GM18870 (cell line): ENCODE measurements around the gene FERMT3.

Source experiments
- ATAC-seq: cut with Tn5 transposase; IDR thresholded peaks from one replicate; pipeline ENCODE4 v1.9.1; 2021; ENCODE audit warnings: moderate library complexity; ENCODE audit not compliant: unreplicated experiment

FERMT3 gene

GRCh38 chr11:64247729-64248531, 41.4 kb downstream of the FERMT3 start:
- ATAC-seq: no peak

- no peak for ATAC-seq
These were observed 42.1 kb downstream of the FERMT3 start for GRCh38 chr11:64248578-64248977.

- no peak for ATAC-seq
These were observed 42.5 kb downstream of the FERMT3 start for GRCh38 chr11:64249038-64249437.

- ATAC-seq: no peak
These were observed 43.3 kb downstream of the FERMT3 start for GRCh38 chr11:64249563-64250414.

- no peak for ATAC-seq
These were observed 44.0 kb downstream of the FERMT3 start for GRCh38 chr11:64250415-64251015.

- no peak for ATAC-seq
These were observed 44.7 kb downstream of the FERMT3 start, which contains the start of gene PLCB3 for GRCh38 chr11:64251016-64251752. Gene PLCB3 (plus strand): TSS chr11:64251530. CDS start chr11:64251650, 120 bp downstream.

- no peak for ATAC-seq
These were observed 45.2 kb downstream of the FERMT3 start for GRCh38 chr11:64251753-64252002.

GRCh38 chr11:64252003-64252872, 45.7 kb downstream of the FERMT3 start:
- no peak for ATAC-seq

- no peak for ATAC-seq
These were observed 46.5 kb downstream of the FERMT3 start for GRCh38 chr11:64253043-64253442.

- no peak for ATAC-seq
These were observed 47.0 kb downstream of the FERMT3 start for GRCh38 chr11:64253481-64253880.

GRCh38 chr11:64254326-64254725, 47.8 kb downstream of the FERMT3 start:
- ATAC-seq: no peak

- ATAC-seq: no peak
These were observed 48.9 kb downstream of the FERMT3 start for GRCh38 chr11:64255135-64256128.

GRCh38 chr11:64256300-64256699, 49.8 kb downstream of the FERMT3 start:
- no peak for ATAC-seq

GRCh38 chr11:64258356-64258755, 51.8 kb downstream of the FERMT3 start:
- no peak for ATAC-seq

GRCh38 chr11:64258946-64259532, 52.5 kb downstream of the FERMT3 start:
- ATAC-seq: no peak

GRCh38 chr11:64259533-64260067, 53.1 kb downstream of the FERMT3 start:
- no peak for ATAC-seq

GRCh38 chr11:64260147-64260708, 53.7 kb downstream of the FERMT3 start:
- no peak for ATAC-seq

GRCh38 chr11:64261556-64262080, 55.1 kb downstream of the FERMT3 start:
- ATAC-seq: no peak
